Endothelial cell of umbilical vein (primary cell): Measurements from ENCODE around the gene KLHL41. TPM values are rescaled to one million over a fixed set of nuclear protein-coding genes. Genes with fewer than 3 reads are reported as not detected.
A peak's percentile ranks its signal among the peaks of the same experiment; 100 is the strongest.

Experiments
- BruUV-seq: library from RNA; stranded (reverse); fragments of 400-500 nt; replicated peaks from 2 replicates; lab custom pipeline; 2021; lab: Mats Ljungman, UMichigan
- CTCF ChIA-PET: fragments of 300-600, 350-600 bp; sonication (Branson Sonifier 250); formaldehyde crosslinking; loops from one replicate; lab custom pipeline; 2021; ENCODE audit warnings: antibody characterized with exemption, inconsistent platforms; lab: Charles Lee
- POLR2A ChIA-PET: fragments of 300-600, 350-600 bp; sonication (Branson Sonifier 250); formaldehyde crosslinking; loops from one replicate; lab custom pipeline; 2021; ENCODE audit warnings: antibody characterized with exemption, inconsistent platforms; lab: Charles Lee
- DNase-seq: peaks from one replicate; pipeline ENCODE4 v3.0.0-alpha.2; 2011; ENCODE audit warnings: low read depth, low spot score
- FAIRE-seq: peaks from 2 replicates; lab custom pipeline; 2011; peaks lifted over from hg19 to GRCh38; lab: Jason Lieb, UNC
- H2AFZ ChIP-seq: 2 replicates; pipeline ENCODE4 v1.6.0; 2012; ENCODE audit warnings: low read depth, low read length, control low read depth, inconsistent platforms
- H3K27ac ChIP-seq: 2 replicates; pipeline ENCODE4 v1.5.1; 2011; ENCODE audit warnings: low read depth, mild to moderate bottlenecking, control low read depth, low read length, moderate library complexity; ENCODE audit not compliant: insufficient read depth
- H3K27me3 ChIP-seq, 2 experiments: 2 replicates each; pipeline versions ENCODE4 v1.6.0 to v1.6.1; 2011; ENCODE audit warnings: low read length in 2 of 2, mixed read lengths in 1 of 2; ENCODE audit not compliant: control insufficient read depth in 2 of 2, insufficient read depth in 2 of 2
- H3K36me3 ChIP-seq, 2 experiments: 2 replicates in 1 of 2; 3 replicates in 1 of 2; pipeline ENCODE4 v1.5.1; 2011; ENCODE audit warnings: low read length in 2 of 2, mild to moderate bottlenecking in 1 of 2, moderate library complexity in 1 of 2; ENCODE audit not compliant: control insufficient read depth in 2 of 2, insufficient read depth in 2 of 2; ENCODE audit errors: extremely low read depth in 1 of 2
- H3K4me1 ChIP-seq: 3 replicates; pipeline ENCODE4 v1.5.1; 2011; ENCODE audit warnings: mild to moderate bottlenecking, low read length; ENCODE audit not compliant: control insufficient read depth, insufficient read depth; ENCODE audit errors: extremely low read depth
- H3K4me2 ChIP-seq: 2 replicates; pipeline ENCODE4 v1.6.1; 2011; ENCODE audit warnings: low read length, control low read depth, mixed read lengths; ENCODE audit not compliant: insufficient read depth
- H3K4me3 ChIP-seq, 3 experiments: fragments of 200-600 bp in 1 of 3; sonication (generic), shearing (Covaris generic) in 1 of 3; replicated peaks in 1 of 3; 2 replicates each; pipeline ENCODE4 v1.5.1; 2011 to 2016; ENCODE audit warnings: control low read depth in 3 of 3, low read length in 3 of 3, mild to moderate bottlenecking in 2 of 3, inconsistent platforms in 1 of 3, low read depth in 1 of 3, moderate library complexity in 1 of 3; ENCODE audit not compliant: insufficient read depth in 1 of 3
- H3K79me2 ChIP-seq: 2 replicates; pipeline ENCODE4 v1.6.0; 2012; ENCODE audit warnings: low read length, inconsistent platforms; ENCODE audit not compliant: control insufficient read depth, insufficient read depth
- H3K9ac ChIP-seq: replicated peaks from 2 replicates; pipeline ENCODE3; 2011; ENCODE audit warnings: low read length, control low read depth; ENCODE audit not compliant: insufficient read depth; ENCODE audit errors: extremely low read depth
- H3K9me1 ChIP-seq: replicated peaks from 3 replicates; pipeline ENCODE4 v1.6.0; 2011; ENCODE audit warnings: mild to moderate bottlenecking, low read length; ENCODE audit not compliant: control insufficient read depth, insufficient read depth; ENCODE audit errors: extremely low read depth
- H3K9me3 ChIP-seq: replicated peaks from 2 replicates; pipeline ENCODE4 v1.5.1; 2012; ENCODE audit warnings: low read length, inconsistent platforms; ENCODE audit not compliant: control insufficient read depth, insufficient read depth
- H4K20me1 ChIP-seq: replicated peaks from 2 replicates; pipeline ENCODE3; 2011; ENCODE audit warnings: mild to moderate bottlenecking, low read length; ENCODE audit not compliant: control insufficient read depth, insufficient read depth; ENCODE audit errors: extremely low read depth
- CTCF ChIP-seq, 2 donors: IDR thresholded peaks; 1 replicate in 1 of 2; 2 replicates in 1 of 2; pipeline ENCODE4 v1.5.1; 2011; ENCODE audit warnings: low read length in 2 of 2, mild to moderate bottlenecking in 2 of 2, moderate library complexity in 2 of 2, control low read depth in 1 of 2, inconsistent platforms in 1 of 2, low read depth in 1 of 2; ENCODE audit not compliant: insufficient read depth in 1 of 2; ENCODE audit errors: extremely low read depth in 1 of 2
- EZH2 ChIP-seq: IDR thresholded peaks from 2 replicates; pipeline ENCODE4 v1.6.1; 2012; ENCODE audit warnings: borderline replicate concordance, low read depth, mild to moderate bottlenecking, moderate library complexity, low read length, inconsistent platforms; ENCODE audit not compliant: severe bottlenecking
- FOS ChIP-seq: IDR thresholded peaks from 2 replicates; pipeline ENCODE4 v1.6.1; 2011; ENCODE audit warnings: mild to moderate bottlenecking, low read length, moderate library complexity, borderline replicate concordance; ENCODE audit not compliant: insufficient read depth
- JUN ChIP-seq: IDR thresholded peaks from 2 replicates; pipeline ENCODE4 v1.6.1; 2011; ENCODE audit warnings: borderline replicate concordance, low read depth; ENCODE audit not compliant: insufficient read length, insufficient read depth
- MYC ChIP-seq: IDR thresholded peaks from one replicate; pipeline ENCODE4 v1.6.1; 2011; ENCODE audit warnings: mild to moderate bottlenecking, low read depth, low read length
- POLR2AphosphoS5 ChIP-seq: IDR thresholded peaks from 2 replicates; pipeline ENCODE4 v1.6.1; 2012; ENCODE audit warnings: low read depth, mild to moderate bottlenecking, control low read depth, low read length, moderate library complexity; ENCODE audit not compliant: insufficient read depth
- dilution Hi-C: fragments of 300-500 bp; cut with MboI; formaldehyde crosslinking; loops from one replicate; pipeline ENCODE4 v1.15.0; 2019; ENCODE audit warnings: low sequenced_read_pairs; ENCODE audit not compliant: extremely low pct_ligation_motif_present
- intact Hi-C: fragments of 100-400 bp; cut with micrococcal nuclease; formaldehyde crosslinking; loops from one replicate; pipeline ENCODE4 v1.10.0; 2022
- polyA plus RNA-seq, 4 experiments: library from polyadenylated mRNA; depleted of rRNA in 3 of 4; stranded (reverse) in 3 of 4; unstranded in 1 of 4; fragments of >200 nt; gene quantifications; 2 replicates each; pipeline versions ENCODE4 v1.2.1 to v1.2.3, GENCODE V29; 2011 to 2012; ENCODE audit warnings: missing spikeins in 1 of 4
- total RNA-seq: library from RNA; stranded (reverse); gene quantifications from 2 replicates; pipeline ENCODE4 v1.2.3, GENCODE V29; 2021

The KLHL41 gene
- total and polyA plus RNA-seq, 2 donors (not counting 3 experiments of a cell fraction or from before 2014, with no cell fraction given) = 0.08 to 0.73 TPM

GRCh38 chr2:169462896-169463695, 46.4 kb upstream of the KLHL41 start:
- no peaks in the 10 kb centered on the region for H3K9me3 ChIP-seq
- H2AFZ ChIP-seq = peak overlapping the region; percentile 57
- no peak overlapping the region for H3K27ac ChIP-seq
- POLR2A ChIA-PET = interaction anchor here (0.6 kb wide), 1 partner anchor 453 kb away, joined by 3 read pairs; no protein-coding TSS in a partner anchor
- FAIRE-seq (peak; percentile 38), DNase-seq (peak; percentile 68)
- no peaks in the 10 kb centered on the region for H3K36me3 ChIP-seq
- H3K27me3 ChIP-seq = no peaks in the 10 kb centered on the region
- H3K79me2 ChIP-seq = no peaks in the 10 kb centered on the region
- intact Hi-C loops = no loop called here
- no peak overlapping the region for H3K4me3 ChIP-seq
- dilution Hi-C loops = no loop called here
- H4K20me1 ChIP-seq = no peaks in the 10 kb centered on the region
- H3K9me1 ChIP-seq = no peaks in the 10 kb centered on the region
- H3K9ac ChIP-seq = no peak overlapping the region
- no peak overlapping the region for H3K4me2 ChIP-seq
- CTCF ChIA-PET = interaction anchor here (0.9 to 5.0 kb wide), 4 partner anchors 11 to 331 kb away, joined by 3 to 26 read pairs (median 12); partner anchors contain the start of gene BBS5
- TF ChIP-seq POLR2AphosphoS5 = no peak
- no peak for TF ChIP-seq MYC
- no peak for TF ChIP-seq JUN
- TF ChIP-seq FOS = no peak
- no peak for TF ChIP-seq CTCF (IDR thresholded peaks at IDR 0.05; ENCODE audit: extremely low read depth in 1 of 2, insufficient read depth in 1 of 2, low read depth in 1 of 2, low read length in 2 of 2)
- TF ChIP-seq EZH2 = no peak
- no peaks in the 10 kb centered on the region for H3K4me1 ChIP-seq
- no TSS peak for BruUV-seq
